Iris pigment epithelial cell (primary cell): ENCODE data around the gene OTOG.

ENCODE experiments used
- DNase-seq: peaks from one replicate; pipeline ENCODE4 v3.0.0-alpha.2; 2011; ENCODE audit warnings: low read depth

OTOG gene

DNA sequence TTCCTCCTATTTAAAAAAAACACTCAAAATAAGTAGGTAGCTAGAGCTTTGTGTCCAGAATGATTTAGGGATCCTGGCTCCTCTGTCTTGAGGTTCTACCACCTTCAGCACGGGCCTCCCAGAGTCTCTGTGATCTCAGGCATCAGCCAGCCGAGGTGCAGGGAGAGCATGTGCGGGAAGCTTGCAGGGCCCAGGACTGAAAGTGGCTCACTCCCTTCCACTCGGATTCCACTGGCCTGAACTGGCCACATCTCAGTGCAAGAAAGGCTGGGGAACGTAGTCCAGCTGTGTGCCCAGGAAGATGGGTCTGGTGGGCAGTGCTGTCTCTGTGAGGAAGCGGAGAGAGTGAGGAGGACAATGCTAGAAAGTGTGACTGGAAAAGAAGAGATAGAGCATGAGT is 104.0 kb downstream of the OTOG start:
- DNase-seq: no peak

- no peak for DNase-seq
Measured at GRCh38 chr11:17651681-17652080, 104.6 kb downstream of the OTOG start.

DNA sequence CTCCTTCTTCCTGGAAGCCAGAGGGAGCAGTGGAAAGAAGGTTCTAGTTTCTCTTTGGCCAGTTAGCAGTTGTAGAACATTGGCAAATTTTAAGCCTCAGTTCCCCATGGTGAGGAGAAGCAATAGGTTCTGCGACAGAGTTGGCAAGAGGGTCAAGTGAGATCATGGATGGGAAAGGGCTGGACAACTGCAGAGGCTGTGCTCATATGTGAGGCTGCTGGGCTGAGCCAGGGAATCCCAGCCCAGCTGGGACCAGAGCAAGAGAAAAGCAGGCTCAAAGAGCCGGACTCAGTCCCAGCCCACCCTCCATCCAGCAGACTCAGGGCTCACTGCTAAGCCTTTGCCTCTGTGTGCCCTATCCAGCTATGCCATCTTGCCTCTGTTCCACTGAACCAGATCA is 105.5 kb downstream of the OTOG start:
- DNase-seq: no peak

GRCh38 chr11:17653611-17654010 is 106.6 kb downstream of the OTOG start:
- no peak for DNase-seq

DNA sequence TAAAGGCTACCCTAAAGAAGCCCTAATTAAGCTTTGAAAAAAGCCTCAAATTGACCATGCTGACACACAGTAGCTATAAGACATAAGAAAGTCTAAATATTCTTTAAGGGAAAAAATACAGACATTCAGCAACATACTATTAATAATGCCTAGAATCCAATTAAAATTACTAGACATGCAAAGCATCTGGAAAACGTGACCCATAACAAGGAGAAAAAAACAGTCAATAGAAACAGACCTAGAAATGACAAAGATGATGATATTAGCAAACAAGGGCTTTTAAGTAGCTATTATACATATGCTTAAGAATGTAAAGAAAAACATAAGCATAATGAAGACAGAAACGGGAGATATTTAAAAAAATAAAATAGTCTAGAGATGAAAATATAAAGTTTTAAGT is 108.6 kb downstream of the OTOG start:
- DNase-seq: no peak

- peak; percentile 20 for DNase-seq
Measured at GRCh38 chr11:17658211-17658610, 111.2 kb downstream of the OTOG start.

DNA sequence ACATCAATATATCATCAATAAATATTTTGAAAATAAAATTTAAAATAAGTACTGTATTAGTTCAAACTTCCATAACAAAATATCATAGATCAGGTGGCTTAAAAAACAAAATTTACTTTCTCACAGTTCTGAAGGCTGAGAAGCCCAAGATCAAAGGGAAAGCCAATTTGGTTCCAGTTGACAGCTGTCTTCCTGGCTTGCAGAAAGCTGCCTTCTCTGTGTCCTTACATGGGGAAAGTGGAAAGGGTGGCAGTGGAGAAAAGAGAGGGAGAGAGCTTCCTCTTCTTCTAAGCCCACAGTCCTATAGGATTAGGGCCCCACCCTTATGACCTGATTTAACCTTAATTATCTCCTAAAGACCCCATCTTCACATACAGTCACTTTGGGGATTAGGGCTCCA is 121.1 kb downstream of the OTOG start:
- no peak for DNase-seq

GRCh38 chr11:17672469-17672868 is 125.4 kb downstream of the OTOG start:
- no peak for DNase-seq

- DNase-seq: peak; percentile 20
Measured at GRCh38 chr11:17673951-17674350, 126.9 kb downstream of the OTOG start.

DNA sequence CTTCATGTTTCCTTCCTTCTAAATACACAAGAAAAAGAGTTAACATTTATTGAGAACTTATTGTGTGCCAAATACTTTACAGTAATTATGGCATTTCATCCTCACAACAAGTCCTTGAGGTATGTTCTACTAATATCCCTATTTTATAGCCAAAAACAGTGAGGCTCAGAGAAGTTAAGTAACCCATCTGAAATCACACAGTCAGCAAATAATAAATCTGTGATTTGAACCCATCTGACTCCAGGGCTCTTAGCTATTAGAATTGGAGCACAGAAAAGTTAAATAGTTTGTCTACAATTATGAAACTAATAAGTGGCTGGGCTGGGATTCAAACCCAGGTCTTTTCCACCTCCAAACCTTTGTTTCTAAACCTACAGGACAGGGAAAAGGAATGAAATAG is 135.8 kb downstream of the OTOG start:
- no peak for DNase-seq

DNA sequence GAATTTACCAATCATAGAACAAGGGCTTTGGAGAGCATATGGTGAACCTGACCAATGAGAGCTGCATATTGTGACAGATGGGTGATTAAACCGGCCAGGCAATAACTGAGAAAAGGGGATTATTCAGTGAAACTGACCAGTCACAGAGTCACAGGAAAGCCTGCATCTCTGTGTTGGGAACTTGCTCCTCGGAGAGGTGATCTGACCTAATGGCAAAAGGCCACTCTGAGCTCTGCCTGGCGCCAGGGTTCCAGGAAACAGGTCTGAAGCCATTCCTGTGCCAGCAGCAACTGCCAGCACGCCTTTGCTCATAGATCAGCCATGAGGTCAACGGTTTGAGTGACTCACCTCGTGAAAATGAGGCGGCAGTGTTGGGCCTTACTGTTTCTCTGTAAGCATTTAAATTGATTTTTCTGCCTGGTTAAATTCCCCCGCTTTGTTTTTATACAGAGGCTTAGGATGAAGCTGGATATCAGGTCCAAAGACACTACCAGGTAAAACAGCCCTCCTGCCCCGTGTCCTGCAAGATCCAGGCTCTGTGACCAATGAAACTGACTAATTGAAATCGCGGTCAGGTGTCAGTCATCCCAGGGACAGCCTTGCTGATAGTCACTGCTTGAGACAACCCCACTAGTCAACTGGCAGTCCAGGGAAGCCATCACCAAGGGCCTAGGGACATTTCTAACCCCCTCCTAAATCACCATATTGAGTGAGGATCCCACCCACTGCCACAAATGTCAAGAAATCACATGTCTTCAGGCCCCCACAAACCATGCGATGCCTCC is 136.5 kb downstream of the OTOG start:
- DNase-seq: peak; percentile 84

DNA sequence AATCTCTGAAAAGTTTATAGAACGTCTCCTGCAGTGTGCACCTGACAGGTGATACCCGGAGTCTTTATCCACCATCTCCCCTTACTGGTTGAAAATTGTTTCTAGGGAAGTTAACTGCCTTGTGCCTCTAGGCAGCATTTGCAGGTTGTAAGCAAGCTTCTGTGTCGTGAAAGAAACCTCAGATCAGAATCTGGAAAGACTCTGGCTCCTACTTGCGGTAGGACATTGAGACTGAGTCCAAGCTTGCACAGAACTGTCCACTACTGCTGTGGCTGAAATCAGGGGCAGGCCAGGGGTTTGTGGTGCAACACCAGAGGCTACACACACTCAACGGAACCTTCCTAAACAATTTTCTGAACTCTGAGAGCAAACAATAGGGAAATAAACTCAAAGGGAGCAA is 137.5 kb downstream of the OTOG start:
- no peak for DNase-seq

DNA sequence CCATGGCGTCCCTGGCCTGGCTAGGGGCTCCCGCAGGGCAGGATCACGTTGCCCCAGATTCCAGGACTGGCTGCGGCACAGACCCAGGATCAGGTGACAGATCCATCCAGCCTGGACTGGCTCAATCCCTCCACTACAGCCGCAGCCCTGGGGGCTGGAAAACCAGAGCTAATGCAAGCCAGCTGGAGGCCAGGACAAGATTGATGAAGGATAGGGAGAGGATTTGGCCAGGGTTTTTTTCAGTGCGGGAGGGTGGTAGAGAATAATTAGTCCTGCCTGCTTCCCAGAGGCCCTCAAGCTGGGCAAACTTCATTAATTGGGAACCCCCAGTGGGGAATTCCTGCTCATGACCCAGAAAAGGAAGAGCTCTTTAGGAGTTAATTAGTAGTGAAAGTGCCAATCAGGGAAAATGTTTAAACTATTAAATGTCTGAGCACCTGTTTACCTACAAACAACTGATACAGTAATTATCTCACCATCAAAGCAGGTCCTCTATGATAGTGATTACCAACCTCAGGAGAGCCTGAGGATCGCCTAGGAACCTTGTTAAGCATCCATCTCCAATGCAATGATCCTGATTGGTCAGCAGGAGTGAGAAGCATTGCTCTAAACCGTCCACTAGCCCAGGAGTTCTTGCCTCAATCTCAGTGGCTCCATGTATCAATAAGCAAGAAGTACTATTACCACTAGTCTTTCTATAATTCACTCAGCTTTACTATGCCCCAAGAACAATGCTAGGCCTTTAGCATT is 139.3 kb downstream of the OTOG start:
- DNase-seq: no peak

GRCh38 chr11:17687946-17688670 is 141.0 kb downstream of the OTOG start:
- DNase-seq: peak; percentile 3

DNA sequence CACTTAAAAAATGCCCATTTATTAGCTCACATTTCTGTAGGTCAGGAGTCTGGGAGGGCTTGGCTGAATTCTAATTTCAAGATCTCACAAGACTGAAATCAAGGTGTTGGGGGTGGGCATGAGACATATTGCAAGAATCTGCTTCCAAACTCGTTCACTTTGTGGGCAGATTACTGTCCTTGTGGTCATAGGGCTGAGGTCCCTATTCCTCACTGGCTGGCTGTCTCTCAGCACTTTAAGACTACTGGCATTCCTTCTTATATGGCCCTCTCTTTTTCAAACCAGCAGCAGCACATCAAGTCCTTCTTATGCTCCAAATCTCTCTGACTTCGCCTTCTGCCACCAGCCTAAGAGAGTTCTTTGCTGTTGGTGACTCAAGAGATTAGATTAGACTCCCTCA is 144.5 kb downstream of the OTOG start:
- no peak for DNase-seq

- no peak for DNase-seq
Measured at GRCh38 chr11:17691976-17692375, 144.9 kb downstream of the OTOG start.

GRCh38 chr11:17692931-17693330 is 145.9 kb downstream of the OTOG start:
- DNase-seq: no peak

DNA sequence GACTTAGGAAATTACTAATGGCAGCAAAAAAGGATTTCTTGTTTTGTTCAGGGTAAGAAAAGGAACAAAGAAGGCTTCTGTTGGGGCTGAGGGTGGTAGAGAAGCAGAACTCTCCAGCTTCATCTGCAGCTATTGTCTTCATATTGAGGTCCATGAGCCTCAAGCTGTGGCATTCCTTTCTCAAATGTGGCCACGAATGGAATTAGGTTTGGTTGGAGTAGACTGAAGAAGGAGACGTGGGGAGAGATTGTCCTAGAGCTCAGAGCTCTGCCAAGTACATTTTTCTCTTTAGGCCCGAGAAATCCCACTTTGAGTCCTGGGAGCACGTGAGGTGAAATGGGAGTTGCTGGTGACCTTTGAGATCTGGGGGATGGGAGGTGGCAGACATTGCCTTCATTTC is 146.5 kb downstream of the OTOG start:
- no peak for DNase-seq

GRCh38 chr11:17694494-17695110 is 147.5 kb downstream of the OTOG start:
- DNase-seq: no peak

DNA sequence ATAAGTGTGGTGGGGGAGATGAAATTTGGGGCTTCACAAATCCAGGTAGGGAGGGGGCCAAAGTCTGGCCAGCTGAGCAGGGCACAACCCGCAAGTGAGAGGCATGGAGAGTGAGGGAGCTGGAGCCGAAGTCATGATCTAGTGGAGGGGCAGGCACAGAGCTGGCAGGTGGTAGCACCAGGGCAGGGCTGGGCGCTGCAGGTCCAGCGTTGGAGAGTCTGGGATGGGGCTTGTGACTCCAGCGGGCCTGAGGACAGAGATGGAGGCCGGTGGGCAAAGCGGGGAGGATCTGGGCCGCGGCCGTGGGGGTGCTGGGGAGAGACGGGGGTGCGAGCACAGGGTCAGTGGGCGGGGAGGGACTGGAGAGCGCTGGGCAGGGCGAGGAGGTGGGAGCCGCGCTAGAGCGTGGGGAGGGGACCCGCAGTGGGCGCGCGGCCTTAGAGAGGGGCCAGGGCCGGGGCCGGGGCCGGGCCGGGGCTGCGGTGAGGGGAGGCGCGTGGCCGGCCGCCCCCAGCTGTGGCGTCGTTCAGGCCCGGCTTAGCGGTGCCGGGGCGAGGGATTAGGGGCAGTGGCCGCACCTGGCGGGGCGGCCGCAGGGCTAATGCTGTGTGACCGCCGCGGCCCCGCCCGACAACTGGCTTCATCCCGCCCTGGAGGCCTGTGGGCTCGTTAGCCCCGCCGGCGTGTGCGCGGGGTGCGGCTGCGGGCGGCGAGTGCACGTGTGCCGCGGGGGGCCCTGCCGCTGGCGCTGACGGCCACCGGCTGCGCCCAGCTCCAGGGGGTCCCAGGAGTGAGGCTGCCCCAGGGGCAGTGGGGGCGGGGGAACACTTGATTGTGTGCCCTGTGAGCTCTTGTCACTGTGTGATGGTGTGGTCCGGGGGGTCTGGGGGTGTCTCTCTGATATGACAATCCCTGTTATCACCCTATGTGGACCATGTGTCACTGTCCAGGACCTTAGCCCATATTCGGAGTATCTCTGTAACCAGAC is 148.7 kb downstream of the OTOG start:
- DNase-seq: no peak

DNA sequence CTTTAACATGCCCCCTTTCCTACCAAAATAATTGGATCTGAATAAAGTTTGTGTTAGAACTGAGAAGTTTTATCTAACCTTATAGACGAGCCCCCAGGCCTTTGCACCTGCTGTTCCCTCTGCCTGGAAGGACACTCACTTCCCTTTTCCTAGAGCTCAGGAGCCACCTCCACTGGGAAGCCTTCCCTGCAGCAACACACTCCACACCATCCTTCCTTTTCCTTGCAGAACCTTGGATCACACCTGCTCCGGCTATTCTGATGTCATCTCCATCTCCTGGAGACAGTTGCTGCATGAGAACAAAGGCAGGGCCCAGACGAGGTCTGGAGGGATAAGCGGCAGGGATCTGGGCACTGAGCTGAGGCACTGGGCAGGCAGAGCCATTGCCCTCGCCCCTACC is 149.7 kb downstream of the OTOG start:
- no peak for DNase-seq
